ENCODE measurements around the gene PCNX4.

PCNX4 gene

DNA sequence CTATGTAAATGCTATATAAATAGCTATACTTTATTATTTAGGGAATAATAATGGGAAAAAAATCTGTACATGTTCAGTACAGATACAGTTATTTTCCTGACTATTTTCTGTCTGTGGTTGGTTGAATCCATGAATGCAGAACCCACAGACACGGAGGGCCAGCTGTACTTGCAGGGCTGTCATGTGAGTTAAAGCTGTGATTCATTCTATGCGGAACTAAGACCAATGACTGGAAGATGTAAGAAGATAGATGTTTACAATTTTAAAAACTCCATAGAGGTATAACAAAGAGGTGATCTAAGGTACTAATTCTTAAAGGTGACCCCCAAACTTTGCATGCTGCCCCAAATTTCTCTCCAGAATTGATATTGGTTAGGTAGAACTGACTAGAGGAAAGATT is 14.6 kb downstream of the PCNX4 start:
- no peak for DNase-seq

DNA sequence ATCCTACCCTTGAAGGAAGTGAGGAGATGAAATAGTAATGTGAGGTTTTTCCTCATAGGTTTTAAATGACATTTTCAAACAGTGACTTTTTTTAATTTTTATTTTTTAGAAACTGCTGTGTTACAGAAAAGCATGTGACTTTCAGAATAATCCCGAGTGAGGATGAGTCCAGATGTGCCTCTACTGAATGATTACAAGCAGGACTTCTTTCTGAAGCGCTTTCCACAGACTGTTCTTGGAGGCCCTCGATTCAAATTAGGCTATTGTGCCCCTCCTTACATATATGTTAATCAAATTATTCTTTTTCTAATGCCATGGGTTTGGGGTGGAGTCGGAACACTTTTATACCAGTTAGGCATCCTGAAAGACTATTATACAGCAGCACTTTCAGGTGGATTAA is 15.8 kb downstream of the PCNX4 start:
- no peak for DNase-seq

DNA sequence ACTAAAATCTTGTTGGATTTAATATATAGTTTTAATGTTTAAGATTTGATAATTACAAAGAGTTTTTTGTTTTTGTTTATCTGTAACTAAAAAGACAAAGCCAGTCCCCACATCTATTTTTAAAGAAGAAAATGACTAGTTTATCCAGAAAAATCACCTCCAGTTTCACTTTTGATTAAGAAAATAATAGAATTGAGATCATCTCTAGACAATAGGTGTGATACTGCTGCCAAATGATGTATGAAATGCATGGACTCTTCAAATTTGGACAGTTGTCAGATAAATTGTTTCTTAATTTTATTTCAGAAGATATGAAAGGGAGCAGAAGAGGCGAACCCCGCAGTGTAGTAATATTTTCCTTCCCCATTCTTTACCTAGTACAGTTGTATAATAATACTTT is 20.0 kb downstream of the PCNX4 start:
- DNase-seq, result no peak

DNA sequence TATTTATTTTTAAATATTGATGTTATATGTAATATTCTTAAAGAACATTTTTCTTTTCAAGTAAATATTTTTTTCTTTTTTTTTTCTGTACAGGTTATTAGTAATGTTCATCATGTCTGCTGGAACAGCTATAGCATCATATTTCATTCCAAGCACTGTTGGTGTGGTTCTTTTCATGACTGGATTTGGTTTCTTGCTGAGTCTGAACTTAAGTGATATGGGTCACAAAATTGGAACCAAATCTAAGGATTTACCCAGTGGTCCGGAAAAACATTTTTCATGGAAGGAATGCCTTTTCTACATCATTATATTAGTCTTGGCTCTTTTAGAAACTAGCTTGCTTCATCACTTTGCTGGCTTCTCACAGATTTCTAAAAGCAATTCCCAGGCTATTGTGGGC is 23.2 kb downstream of the PCNX4 start:
- no peak for DNase-seq

DNA sequence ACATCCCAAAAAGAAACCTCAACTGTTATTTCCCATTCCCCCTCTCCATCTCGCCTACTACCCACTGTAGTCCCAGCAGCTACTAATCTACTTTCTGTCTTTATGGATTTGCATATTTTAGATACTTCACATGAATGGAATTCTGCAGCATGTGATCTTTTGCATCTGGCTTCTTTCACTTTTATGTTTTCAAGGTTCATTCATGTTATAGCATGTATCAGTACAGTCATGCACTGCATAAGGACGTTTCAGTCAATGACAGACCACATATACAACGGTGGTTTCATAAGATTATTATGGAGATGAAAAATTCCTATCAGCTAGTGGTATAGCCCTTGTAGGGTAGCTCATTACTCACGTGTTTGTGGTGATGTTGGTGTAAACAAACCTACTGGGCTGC is 24.5 kb downstream of the PCNX4 start:
- no peak for DNase-seq

DNA sequence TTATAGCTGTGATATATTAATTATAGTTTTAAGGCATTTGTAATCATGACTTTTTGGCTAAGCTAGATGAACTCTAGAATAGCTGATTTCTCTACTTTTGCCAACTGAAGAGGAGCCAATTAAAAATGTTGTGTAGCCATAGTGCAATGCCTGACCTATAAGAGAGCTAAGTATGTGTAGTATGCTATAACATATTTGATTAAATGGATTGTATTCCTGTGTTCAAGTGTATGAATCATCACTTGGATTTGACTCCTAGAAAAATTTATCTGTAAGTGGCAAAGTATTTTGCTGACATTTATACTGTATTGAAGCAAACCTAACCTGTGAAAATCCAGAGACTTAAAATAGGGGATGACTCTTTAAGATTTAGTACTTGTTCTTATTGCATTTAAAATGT is 34.2 kb downstream of the PCNX4 start:
- DNase-seq, result no peak

DNA sequence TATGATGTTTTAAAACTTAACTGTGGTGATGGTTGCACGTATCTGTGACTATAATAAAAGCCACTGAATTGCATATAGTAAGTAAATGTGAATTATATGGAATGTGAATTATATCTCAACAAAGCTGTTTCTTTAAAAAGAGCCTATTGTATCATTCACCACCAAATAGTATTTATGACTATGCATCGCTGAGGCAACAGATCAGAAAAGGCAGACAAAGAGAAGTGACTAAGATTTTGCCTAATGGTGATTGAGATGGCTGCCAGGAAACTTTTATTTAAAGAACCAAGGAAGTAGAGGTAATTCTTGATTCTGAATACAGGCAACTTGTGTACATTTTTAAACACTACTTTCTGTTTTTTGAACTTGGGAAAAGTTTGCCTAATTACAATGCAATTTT is 41.8 kb downstream of the PCNX4 start:
- DNase-seq, result no peak

DNA sequence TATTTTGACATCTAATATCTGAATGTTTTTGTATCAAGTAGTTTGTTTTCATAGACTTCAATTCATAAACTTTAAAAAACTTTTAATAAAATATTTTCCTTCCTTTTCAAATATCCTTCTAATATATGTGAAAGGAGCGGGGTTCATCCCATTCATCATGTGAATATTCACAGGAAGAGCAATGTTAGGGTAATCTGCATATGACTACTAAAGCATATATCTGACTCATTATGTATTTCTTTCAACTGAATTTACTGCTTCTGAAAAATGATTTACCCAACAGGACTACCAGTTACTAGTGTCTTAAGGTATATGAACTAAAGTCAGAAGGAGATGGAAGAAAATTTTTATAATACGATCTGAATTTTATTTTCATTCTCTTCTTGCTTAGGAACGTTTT is 43.0 kb downstream of the PCNX4 start:
- DNase-seq, result no peak

DNA sequence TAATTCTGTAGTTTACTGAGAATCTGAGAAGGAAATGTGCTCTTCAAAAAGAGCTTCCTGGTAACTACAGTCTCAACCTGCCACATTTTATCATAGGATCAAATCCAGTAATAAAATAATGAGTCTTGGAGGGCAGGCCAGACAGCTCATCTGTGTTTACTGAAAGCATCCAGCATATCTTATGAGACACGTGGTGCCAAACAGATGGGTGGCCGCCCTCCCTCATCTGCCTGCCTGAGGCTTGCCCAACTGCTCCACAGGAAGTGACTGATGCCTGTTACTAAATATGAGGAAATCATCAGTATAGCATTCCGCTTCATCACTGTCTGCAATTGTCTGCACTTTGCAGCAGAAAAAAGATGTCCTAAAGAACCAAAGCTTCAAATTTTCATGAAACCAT is 60.0 kb downstream of the PCNX4 start:
- DNase-seq, result peak; percentile 74

DNA sequence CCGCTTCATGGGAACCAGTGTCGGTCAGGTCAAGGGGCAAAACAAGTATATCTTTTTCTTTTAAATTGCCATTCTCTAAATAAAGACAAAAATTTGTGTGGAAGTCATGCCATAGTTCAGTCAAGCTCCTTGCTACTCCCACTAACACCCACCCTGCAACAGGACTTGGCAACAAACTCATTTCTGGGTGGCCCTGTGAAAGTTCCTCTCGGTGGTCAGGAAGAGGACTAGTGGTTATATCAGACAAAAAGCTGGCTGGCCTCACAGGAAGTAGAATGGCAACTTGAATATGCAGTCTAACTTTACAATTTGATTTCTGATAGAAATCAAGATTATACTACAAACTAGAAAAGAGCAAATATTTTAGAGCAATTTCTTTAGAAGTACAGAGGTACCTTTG is 62.3 kb downstream of the PCNX4 start:
- no peak for DNase-seq

DNA sequence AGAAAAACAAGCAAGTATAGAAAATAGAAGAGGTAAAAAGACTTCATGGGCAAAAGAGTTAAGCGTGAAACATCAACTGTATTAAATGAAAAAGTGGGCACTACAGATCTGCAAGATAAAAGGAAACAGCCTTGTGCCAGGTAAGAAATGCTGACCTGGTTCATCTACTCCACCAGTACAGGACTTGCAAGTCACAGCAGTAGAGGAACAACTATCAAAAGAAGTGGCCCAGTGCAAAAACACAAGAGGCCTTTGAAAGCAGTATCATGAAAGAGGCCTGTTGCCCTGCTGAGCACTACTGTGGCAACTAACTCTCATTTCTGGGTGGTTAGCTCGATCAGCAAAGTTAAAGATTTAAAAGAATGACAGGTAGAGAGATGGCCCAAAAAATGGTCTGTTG is 62.9 kb downstream of the PCNX4 start:
- DNase-seq, result no peak

DNA sequence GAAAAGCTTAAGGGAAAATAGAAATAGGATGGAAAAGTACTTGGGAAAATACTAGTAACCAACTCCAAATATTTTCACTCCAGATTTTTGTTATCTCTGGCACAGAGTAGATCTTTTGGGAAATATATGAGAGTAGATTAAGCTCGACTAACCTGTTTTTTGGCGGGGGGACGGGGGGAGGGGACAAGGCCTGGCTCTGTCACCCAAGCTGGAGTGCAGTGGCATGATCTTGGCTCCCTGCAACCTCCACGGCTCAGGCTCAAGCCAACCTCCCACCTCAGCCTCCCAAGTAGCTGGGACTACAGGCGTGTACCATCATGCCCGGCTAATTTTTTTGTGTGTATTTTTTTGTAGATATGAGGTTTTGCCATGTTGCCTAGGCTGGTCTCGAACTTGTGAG is 68.7 kb downstream of the PCNX4 start:
- no peak for DNase-seq

DNA sequence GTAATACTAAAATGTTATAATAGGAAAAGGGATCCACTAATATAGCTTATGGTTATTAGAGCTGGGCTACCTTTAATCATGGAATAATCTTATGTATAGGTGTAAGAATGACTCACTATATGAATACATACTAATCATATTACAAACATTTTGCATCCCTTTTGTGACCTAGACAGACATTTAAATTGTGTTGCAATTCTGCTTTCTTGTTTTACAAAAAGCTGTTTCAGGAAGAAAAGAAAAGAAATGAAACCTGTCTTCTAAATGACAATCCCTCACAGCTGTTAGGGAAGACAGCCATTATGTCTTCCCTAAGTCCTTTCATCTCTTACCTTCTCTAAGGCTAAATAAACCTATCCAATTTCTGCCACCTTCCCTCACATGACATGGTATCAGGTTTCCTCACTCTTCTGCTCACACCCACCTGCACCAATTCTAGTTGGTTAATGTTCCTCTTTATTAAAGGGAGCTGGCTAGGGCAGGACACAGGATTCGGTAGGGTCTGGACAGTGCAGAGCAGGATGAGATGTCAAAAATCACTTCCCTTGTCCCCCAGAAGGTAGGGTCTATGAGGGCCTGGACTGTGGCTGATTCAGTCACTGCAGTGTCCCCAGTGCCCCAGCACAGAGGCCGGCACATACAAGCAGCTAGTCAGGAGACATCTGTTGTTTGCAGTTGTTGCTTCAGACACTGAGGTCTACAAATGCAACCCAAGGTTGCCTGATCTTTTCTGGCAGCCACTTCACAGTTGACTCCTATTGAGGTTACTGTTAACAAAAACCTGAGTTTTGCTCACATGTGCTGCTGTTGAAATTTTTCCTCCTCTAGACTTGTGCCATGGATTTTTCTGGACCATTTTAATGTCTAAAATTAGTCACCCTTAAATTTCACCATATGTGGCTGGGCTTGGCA is 69.7 kb downstream of the PCNX4 start:
- no peak for DNase-seq

DNA sequence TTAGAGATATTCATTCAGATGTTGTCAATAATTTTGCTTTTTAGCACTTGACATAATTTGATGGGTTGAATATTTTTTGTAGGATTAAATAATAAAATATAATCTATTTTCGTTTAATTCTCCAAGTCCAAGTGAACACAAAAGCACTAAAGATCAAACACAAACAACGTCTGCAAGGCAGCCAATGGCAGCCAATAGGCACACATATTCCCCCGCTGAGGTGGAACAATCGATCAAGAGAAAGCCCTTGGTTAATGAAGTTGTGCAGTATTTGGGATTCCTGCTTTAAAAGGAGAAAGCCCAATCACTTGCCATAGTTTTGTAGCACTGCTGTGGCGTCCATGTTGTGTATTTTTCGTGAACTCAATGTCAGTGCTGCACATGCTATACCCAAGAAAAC is 72.0 kb downstream of the PCNX4 start:
- DNase-seq, result no peak

DNA sequence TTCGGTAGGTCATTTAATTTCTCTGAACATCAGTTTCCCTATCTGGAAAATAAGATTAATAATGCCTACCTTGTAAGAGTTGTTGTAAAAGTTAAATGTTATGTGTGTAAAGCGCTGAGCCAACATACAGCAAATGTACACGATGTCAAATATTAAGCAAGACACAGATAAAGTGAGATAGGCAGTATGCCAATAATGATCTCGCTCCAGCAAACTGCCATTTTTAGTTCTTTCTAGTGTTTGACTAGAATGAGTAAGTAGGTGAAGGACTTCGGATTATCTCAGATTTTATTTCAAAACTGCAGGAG is 72.6 kb downstream of the PCNX4 start:
- DNase-seq, result no peak

DNA sequence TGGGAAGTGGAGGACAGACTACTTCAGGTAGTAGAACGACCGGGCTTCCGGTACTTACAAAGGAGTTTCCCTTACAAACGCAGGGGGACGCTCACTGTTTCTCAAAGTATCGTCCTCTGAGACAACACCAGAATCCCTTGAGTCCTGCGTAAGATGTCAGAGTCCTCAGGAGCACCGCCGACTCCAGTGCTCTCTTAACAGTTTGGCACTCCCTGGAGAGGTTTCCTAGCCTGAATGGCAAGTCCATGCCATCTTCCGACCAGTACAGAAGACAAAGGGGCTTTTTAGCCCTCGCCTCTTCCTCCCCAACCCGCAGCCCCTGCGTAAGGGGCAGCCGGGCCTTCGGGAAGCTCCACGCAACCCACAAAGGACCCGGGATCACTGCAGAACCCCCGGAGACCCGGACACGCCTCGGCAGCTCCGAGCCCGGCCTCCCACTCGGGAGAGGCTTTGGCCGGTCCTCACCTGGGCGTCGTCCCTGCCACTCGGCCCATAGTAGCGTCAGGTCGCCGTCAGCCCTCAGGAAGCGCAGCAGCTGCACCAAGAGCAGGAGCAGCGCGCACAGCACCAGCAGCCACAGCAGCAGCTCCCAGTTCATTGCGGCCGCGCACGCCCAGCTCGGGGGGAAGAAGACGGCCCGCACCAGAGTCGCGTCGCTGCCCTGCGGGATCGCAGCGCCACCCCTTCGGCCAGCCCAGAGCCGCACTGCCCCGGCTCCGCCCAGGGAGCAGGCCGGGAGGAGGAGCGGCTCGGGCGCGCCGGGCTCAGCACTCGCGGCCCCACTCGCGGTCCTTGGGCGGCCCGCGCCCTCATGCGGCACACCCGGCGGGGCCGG is 73.2 kb downstream of the PCNX4 start, which contains the start of gene DHRS7:
TSS of gene DHRS7 (minus strand) at position 687 of the 835 bp plus-strand sequence. CDS start at position 598, 89 bp downstream.
- peak; percentile 76 for DNase-seq

DNA sequence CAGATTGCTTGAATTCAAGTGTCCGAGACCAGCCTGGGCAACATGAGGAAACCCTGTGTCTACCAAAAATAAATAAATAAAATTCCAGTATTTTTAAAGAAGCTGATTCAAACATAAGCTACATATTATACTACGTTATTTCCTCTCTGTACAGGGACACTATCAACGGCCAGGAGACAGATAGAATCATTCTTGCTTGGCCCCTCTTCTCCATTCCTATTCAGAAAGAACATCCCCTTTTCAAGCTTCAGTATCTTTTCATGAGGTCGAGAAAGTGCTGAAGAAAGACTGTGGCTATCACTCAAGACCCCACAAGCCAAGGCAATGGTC is 73.8 kb downstream of the PCNX4 start:
- DNase-seq, result no peak

DNA sequence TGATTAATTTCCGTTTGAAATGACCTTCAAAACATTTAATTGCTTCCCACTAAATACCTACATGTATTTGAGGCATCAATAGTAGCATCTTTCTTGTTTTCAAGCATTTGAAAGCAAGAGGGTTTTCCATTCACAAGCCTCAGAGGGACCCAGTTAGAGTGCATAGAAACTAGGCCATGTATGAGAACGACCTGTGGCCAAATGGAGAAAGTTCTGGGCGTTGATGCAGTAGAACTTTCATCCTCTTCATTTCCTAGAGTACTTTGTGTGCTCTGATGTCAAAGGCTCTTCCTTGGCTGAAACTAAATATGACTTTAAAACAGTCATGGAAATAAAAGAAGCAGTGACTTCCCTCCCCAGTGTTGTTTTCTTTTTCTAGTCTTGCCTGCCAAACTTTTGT is 74.4 kb downstream of the PCNX4 start:
- DNase-seq, result no peak

DNA sequence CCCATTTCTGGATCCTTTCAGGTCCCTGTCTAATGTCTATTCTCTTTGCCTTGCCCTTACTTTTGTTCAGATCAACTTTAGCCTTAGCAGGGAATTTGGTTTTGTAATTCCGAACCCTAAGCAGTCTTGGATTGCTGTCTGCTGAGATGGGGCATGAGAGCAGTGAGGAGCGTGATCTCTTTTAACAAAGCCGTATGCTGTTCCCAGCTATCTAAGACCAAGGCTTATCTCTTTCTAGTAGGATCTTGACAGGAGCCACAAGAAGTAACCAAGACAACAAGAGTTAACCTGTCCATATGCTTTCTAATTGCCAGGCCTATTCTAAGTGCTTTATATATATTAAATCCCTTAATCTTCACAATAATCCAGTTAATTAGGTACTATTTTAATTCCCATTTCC is 78.0 kb downstream of the PCNX4 start:
- no peak for DNase-seq

DNA sequence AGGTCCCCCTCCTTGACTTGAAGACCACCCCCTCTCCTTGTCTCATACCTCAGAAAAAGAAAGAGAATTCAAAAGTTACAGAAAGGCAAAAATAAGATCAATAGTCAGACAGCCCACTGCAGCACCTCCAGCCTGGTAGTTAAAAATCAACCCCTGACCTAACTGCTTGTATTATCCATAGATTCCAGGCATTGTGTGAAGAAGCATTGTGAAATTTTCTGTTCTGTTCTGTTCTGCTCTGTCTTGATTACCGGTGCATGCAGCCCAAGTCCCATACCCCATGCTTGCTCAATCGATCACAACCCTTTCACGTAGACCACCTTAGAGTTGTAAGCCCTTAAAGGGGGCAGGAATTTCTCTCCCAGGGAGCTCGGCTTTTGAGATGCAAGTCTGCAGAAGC is 79.2 kb downstream of the PCNX4 start:
- DNase-seq, result no peak

DNA sequence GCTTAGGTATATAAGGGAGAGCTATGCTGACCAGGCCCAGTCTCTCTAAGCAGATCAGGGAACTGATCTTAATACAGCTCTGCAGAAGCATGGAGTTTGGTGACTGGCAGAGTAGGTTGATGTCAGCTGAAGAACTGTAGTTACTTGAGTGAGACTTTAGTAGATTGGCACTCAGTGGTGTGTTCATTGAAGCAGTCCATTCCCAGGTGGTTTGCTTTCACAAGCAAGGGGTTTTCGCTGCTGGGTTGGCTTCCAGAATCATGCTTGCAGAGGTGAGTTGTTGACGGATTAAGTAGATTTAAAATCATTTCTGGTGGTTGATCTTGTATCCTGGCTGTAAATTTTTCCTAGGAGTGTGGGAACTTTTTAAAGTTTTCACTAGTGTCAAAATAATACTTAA is 80.0 kb downstream of the PCNX4 start:
- DNase-seq, result no peak

DNA sequence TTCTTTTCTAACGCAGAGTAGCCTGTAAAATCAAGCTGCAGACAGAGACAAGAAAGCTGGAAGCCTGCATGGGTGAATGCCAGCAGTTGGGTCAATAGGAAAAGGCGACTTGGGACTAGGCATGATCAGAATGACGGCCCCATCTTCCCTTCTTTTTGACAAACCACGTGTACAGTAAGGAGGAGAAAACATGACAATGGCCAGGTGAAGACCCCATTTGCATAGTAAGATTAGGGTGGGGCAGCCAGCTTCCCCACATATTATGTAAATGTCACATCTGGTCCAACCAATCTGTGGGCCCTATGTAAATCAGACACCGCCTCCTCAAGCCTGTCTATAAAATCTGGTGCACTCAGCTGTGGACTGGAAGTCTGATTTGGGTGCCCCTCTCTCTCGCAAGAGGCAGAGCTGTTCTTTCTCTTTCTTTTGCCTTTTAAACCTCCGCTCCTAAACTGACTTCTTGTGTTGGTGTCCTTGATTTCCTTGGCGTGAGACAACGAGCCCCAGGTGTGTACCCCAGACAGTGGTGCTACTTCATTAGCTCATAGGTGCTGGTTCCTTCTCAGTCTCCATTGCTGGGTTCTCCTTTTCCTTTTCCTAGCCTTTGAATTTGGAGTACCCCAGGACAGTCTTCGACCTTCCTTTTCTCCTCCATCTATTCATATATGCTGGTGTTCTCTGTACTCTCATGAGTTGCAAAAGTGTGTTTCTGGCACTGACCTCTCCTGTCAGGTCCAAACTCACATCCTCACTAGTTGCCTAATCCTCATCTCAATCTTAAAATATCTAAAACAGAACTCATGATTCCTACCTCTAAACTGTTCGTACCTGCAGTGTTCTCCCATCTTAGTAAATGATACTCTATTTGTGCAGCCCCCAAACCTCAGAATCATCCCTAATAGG is 82.9 kb downstream of the PCNX4 start:
- no peak for DNase-seq

DNA sequence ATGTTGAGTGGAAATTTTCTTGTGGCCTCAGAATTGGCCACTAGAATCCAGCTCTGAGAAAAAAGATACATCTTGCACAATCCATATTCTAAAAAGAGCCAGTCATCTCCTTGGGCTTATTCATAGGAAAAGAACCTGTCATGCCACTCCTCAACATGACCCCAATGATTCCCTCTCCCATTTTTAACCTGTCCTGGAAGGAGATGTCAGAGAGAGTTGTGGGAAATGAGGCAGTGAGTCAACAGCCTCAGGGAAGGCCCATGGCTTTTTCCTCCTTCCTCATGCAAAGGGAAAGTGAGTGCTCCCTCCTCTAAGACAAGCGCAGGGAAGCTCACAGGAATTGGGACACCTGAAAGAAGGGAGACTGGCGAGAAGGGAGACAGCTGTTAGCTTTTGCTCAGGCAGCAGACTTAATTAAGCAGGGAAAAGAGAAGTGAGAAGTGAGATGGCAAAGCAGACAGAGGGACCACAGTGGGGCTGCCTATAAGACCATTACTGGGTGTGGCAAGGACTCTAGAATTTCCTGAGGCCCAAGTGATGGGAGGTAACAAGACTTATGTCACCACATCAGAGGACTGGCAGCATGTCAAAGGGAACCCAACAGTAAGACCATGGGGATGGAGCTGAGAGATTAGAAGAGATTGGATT is 83.7 kb downstream of the PCNX4 start:
- peak; percentile 27 for DNase-seq

Data from T1000 (cell line).